GM10266 (cell line): ENCODE data around the gene GOLPH3.

ENCODE experiments used
- DNase-seq: peaks from one replicate; pipeline ENCODE4 v3.0.0; 2012; ENCODE audit errors: extremely low spot score
- TF ChIP-seq, protein P1 (sequence below): IDR thresholded peaks from 2 replicates; pipeline ENCODE4 v1.5.1; 2012; ENCODE audit warnings: mild to moderate bottlenecking, low read depth; ENCODE audit not compliant: control insufficient read depth, insufficient read depth; ENCODE audit errors: missing control alignments

Gene GOLPH3

DNA sequence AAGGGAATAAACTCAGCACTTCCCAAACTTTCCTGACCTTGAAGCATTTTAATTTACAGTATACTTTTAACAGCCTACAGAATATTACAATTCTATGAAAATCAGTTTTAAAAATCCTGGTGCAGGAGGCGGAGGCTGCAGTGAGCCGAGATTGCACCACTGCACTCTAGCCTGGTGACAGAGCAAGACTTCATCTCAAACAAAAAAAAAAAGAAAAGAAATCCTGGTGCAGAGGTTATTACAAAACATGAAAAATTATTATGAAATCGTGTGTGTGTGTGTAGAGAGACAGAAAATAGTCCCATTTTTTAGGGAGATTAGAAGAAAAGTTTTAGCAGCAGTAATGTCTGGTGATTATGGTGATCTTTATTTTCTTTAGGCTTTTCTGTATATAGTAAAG lies 26.9 kb downstream of the GOLPH3 start:
- DNase-seq: no peak
- TF ChIP-seq, protein P1, sequence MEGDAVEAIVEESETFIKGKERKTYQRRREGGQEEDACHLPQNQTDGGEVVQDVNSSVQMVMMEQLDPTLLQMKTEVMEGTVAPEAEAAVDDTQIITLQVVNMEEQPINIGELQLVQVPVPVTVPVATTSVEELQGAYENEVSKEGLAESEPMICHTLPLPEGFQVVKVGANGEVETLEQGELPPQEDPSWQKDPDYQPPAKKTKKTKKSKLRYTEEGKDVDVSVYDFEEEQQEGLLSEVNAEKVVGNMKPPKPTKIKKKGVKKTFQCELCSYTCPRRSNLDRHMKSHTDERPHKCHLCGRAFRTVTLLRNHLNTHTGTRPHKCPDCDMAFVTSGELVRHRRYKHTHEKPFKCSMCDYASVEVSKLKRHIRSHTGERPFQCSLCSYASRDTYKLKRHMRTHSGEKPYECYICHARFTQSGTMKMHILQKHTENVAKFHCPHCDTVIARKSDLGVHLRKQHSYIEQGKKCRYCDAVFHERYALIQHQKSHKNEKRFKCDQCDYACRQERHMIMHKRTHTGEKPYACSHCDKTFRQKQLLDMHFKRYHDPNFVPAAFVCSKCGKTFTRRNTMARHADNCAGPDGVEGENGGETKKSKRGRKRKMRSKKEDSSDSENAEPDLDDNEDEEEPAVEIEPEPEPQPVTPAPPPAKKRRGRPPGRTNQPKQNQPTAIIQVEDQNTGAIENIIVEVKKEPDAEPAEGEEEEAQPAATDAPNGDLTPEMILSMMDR: no peak

DNA sequence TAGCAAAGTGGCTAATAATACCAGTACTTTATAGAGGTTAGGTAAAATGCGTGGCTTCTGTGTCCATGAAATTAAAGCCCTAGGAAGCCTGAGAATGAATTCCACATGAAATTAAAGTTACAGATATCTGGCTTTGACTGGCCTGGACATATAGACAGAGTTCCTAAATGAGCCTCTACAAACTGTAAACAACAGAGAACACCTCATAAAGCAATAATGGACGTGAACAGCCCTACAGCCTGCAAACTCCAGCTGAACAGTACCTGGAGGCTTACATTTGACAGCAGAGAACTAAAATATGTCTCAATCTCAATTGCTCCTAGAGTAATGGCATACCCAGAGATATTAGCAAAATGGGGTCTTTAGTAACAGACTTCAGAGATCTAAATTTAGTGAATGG lies 28.7 kb downstream of the GOLPH3 start:
- no peak for DNase-seq
- TF ChIP-seq, protein P1: no peak

GRCh38 chr5:32144378-32145207 lies 29.5 kb downstream of the GOLPH3 start:
- TF ChIP-seq, protein P1: no peak

DNA sequence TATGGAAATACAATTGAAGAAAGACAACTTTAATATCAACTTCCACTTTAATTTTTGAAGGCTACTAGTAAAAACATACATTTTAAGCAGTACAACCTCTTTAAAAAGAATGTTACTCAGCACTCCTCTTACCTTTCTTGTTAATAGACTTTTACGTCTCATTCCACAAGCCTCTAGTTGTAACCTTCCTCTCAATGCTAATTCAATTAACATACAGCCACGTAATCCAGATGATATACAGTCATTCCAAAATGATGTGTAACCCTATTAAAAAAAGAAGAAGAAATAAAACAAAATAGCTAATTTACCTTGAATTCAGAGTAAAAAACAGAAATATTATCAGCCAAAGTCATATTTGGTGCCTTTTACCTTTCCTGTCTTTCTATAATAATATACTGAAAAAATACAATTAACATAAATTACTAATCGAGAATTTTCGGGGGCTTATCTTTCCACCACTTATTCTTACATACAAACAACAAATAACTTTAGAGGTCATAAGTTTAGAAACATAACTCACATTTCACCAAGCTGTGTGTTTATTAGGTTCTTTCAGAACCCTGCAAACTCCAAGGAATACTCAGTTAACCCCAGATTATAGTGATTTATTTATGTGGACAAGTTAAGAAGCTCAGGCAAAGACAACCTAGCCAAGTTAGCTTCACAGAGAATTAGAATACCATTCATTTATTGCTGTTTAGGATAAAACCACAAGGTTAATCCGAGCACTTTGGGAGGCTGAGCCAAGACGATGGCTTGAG lies 30.3 kb downstream of the GOLPH3 start:
- TF ChIP-seq, protein P1: no peak
- DNase-seq: no peak

More at GRCh38 chr5:32144378-32145207, 29.5 kb downstream of the GOLPH3 start:
- DNase-seq: no peak

- TF ChIP-seq, protein P1: no peak
These were observed 35.2 kb downstream of the GOLPH3 start for GRCh38 chr5:32138839-32139493.

GRCh38 chr5:32136342-32136741 lies 37.8 kb downstream of the GOLPH3 start:
- TF ChIP-seq, protein P1: no peak
- no peak for DNase-seq

More at GRCh38 chr5:32138839-32139493, 35.2 kb downstream of the GOLPH3 start:
- DNase-seq: no peak

DNA sequence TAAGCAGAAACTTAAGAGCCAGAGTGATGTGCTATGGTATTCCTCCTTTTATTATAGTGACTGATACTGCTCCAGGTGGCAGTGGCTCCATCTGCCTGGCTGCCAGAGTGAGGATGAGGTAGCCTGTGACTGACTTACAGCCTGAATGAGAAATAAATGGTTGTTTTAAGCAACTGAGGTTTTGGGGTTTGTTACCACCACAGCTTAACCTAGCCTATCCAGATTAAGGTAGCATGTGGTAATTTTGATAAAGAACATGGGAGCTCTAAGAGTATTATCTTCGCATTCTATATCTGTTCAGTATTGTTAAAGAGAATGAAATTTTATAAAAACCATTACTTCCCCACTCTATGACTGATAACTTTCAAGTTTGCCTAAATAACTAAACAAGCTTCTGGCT lies 39.0 kb downstream of the GOLPH3 start:
- TF ChIP-seq, protein P1: no peak
- no peak for DNase-seq
